Measurements from ENCODE around the gene ACOXL. TPM values are rescaled to one million over a fixed set of nuclear protein-coding genes. Genes with fewer than 3 reads are reported as not detected.

ACOXL gene
- total RNA-seq, 1 donor from 2014 or later = 0.20 TPM

- no peaks in the 10 kb centered on the region for H3K36me3 Mint-ChIP-seq (ENCODE audit: low read depth)
- no peak for ATAC-seq (ENCODE audit: low read depth)
- H3K9me3 Mint-ChIP-seq = peaks cover 4% of the 10 kb centered on the region
- H3K27ac Mint-ChIP-seq = no peak overlapping the region
- CTCF ChIA-PET = no interaction called here
- H3K4me1 Mint-ChIP-seq = peaks cover 28% of the 10 kb centered on the region
- no peak for DNase-seq
- no peak for TF ChIP-seq CTCF (IDR thresholded peaks at IDR 0.05)
- H3K4me3 Mint-ChIP-seq = no peak overlapping the region
- intact Hi-C loops (cut with micrococcal nuclease) = no loop called here
- peaks cover 13% of the 10 kb centered on the region for H3K27me3 Mint-ChIP-seq
- POLR2A ChIA-PET = no interaction called here
These were observed 141.5 kb downstream of the ACOXL start for GRCh38 chr2:110873597-110874452.

- ATAC-seq (ENCODE audit: low read depth) (peak; percentile 62), DNase-seq (no peak)
- peaks cover 28% of the 10 kb centered on the region for H3K4me1 Mint-ChIP-seq
- H3K27me3 Mint-ChIP-seq = peaks cover 21% of the 10 kb centered on the region
- TF ChIP-seq CTCF (IDR thresholded peaks at IDR 0.05) = no peak
- no peak overlapping the region for H3K4me3 Mint-ChIP-seq
- intact Hi-C loops (cut with micrococcal nuclease) = no loop called here
- H3K9me3 Mint-ChIP-seq = peaks cover 6% of the 10 kb centered on the region
- no peak overlapping the region for H3K27ac Mint-ChIP-seq
- ChIA-PET POLR2A (interaction anchor here (0.6 kb wide), 1 partner anchor 132 kb away, joined by 5 read pairs; no protein-coding TSS in a partner anchor), CTCF (interaction anchor here (0.6 to 1.1 kb wide), 2 partner anchors 14 to 225 kb away, joined by 3 read pairs; no protein-coding TSS in a partner anchor)
- H3K36me3 Mint-ChIP-seq (ENCODE audit: low read depth) = no peaks in the 10 kb centered on the region
These were observed 142.3 kb downstream of the ACOXL start for GRCh38 chr2:110874453-110875383.

- no peak overlapping the region for H3K4me3 Mint-ChIP-seq
These were observed 143.0 kb downstream of the ACOXL start for GRCh38 chr2:110875384-110875725.

GRCh38 chr2:110876167-110876999 lies 144.0 kb downstream of the ACOXL start:
- ChIA-PET POLR2A (no interaction called here), CTCF (interaction anchor here (1.1 to 1.8 kb wide), 2 partner anchors 16 to 64 kb away, joined by 3 to 4 read pairs; no protein-coding TSS in a partner anchor)
- no peak for DNase-seq
- no peak for ATAC-seq (ENCODE audit: low read depth)
- Mint-ChIP-seq H3K27me3 (peaks cover 21% of the 10 kb centered on the region), H3K9me3 (peaks cover 6% of the 10 kb centered on the region), H3K4me1 (peaks cover 28% of the 10 kb centered on the region), H3K36me3 (ENCODE audit: low read depth) (no peaks in the 10 kb centered on the region), H3K4me3 (no peak overlapping the region), H3K27ac (no peak overlapping the region)
- no peak for TF ChIP-seq CTCF (IDR thresholded peaks at IDR 0.05)
- intact Hi-C loops (cut with micrococcal nuclease) = no loop called here

More at GRCh38 chr2:110875384-110875725, 143.0 kb downstream of the ACOXL start:
- no peak overlapping the region for H3K27ac Mint-ChIP-seq
- peaks cover 28% of the 10 kb centered on the region for H3K4me1 Mint-ChIP-seq
- ChIA-PET POLR2A (interaction anchor here (0.6 kb wide), 1 partner anchor 131 kb away, joined by 5 read pairs; no protein-coding TSS in a partner anchor), CTCF (interaction anchor here (0.6 to 1.8 kb wide), 3 partner anchors 15 to 224 kb away, joined by 3 to 4 read pairs (median 3); no protein-coding TSS in a partner anchor)
- TF ChIP-seq CTCF (IDR thresholded peaks at IDR 0.05) = no peak
- ATAC-seq (ENCODE audit: low read depth) = no peak
- no peak for DNase-seq
- peaks cover 6% of the 10 kb centered on the region for H3K9me3 Mint-ChIP-seq
- intact Hi-C loops (cut with micrococcal nuclease) = no loop called here
- peaks cover 21% of the 10 kb centered on the region for H3K27me3 Mint-ChIP-seq
- no peaks in the 10 kb centered on the region for H3K36me3 Mint-ChIP-seq (ENCODE audit: low read depth)
